Smooth muscle cell (in vitro differentiated cells): ENCODE results near the gene KRTAP21-1. TPM values are rescaled to one million over a fixed set of nuclear protein-coding genes. Genes with fewer than 3 reads are reported as not detected.

Experiments used
- DNase-seq: peaks from one replicate; lab custom pipeline; 2025; ENCODE audit not compliant: unreplicated experiment; lab: John Stamatoyannopoulos, UW
- H2AFZ ChIP-seq: fragments of 200-600 bp; sonication (generic); 2 replicates; pipeline ENCODE4 v1.6.0; 2016; ENCODE audit warnings: antibody characterized with exemption, low read depth, mild to moderate bottlenecking
- H3F3A ChIP-seq: fragments of 200-600 bp; sonication (generic); 2 replicates; pipeline ENCODE4 v1.6.0; 2017; ENCODE audit warnings: antibody characterized with exemption, low read depth
- H3K27ac ChIP-seq: fragments of 200-600 bp; sonication (generic); 2 replicates; pipeline ENCODE4 v1.5.1; 2016; ENCODE audit warnings: low read depth, mild to moderate bottlenecking
- H3K27me3 ChIP-seq: fragments of 200-600 bp; sonication (generic); 2 replicates; pipeline ENCODE4 v1.6.1; 2016; ENCODE audit warnings: low read depth, mild to moderate bottlenecking
- H3K36me3 ChIP-seq: fragments of 200-600 bp; sonication (generic); 2 replicates; pipeline ENCODE4 v1.5.1; 2016; ENCODE audit warnings: low read depth
- H3K4me1 ChIP-seq: fragments of 200-600 bp; sonication (generic); 2 replicates; pipeline ENCODE4 v1.5.1; 2016; ENCODE audit warnings: low read depth
- H3K4me2 ChIP-seq: fragments of 200-600 bp; sonication (generic); 2 replicates; pipeline ENCODE4 v1.6.0; 2016; ENCODE audit warnings: mild to moderate bottlenecking
- H3K4me3 ChIP-seq: fragments of 200-600 bp; sonication (generic); 2 replicates; pipeline ENCODE4 v1.5.1; 2016; ENCODE audit warnings: mild to moderate bottlenecking
- H3K79me2 ChIP-seq: fragments of 200-600 bp; sonication (generic); 2 replicates; pipeline ENCODE4 v1.6.0; 2016; ENCODE audit warnings: low read depth, mild to moderate bottlenecking
- H3K9ac ChIP-seq: fragments of 200-600 bp; sonication (generic); 2 replicates; pipeline ENCODE4 v1.6.0; 2016; ENCODE audit warnings: low read depth
- H3K9me3 ChIP-seq: fragments of 200-600 bp; sonication (generic); replicated peaks from 2 replicates; pipeline ENCODE4 v1.5.1; 2016; ENCODE audit warnings: low read depth
- H4K20me1 ChIP-seq: fragments of 200-600 bp; sonication (generic); 2 replicates; pipeline ENCODE4 v1.6.0; 2016; ENCODE audit warnings: low read depth
- WGBS: methylation state at CpG from one replicate; pipeline ENCODE4 v1.1.7; 2016; ENCODE audit warnings: low lambda C conversion rate; 5-methylcytosine and 5-hydroxymethylcytosine counted together
- polyA plus RNA-seq: library from polyadenylated mRNA; unstranded; fragments of >200 nt; fragmentation: Nextera tagmentation; extraction: Ambion mirVana; gene quantifications from 2 replicates; pipeline ENCODE4 v1.2.1, GENCODE V29; 2016
- total RNA-seq: library from RNA; depleted of rRNA; stranded (reverse); fragments of >200 nt; gene quantifications from 2 replicates; pipeline ENCODE4 v1.2.3, GENCODE V29; 2014
- TF ChIP-seq, protein P1 (sequence below): fragments of 200-600 bp; sonication (generic); IDR thresholded peaks from 2 replicates; pipeline ENCODE4 v1.5.1; 2017; ENCODE audit warnings: borderline replicate concordance, mild to moderate bottlenecking, antibody characterized with exemption; ENCODE audit not compliant: insufficient read depth, poor library complexity, severe bottlenecking

KRTAP21-1 gene
- total and polyA plus RNA-seq, 2 experiments from 2014 or later, result not detected

DNA sequence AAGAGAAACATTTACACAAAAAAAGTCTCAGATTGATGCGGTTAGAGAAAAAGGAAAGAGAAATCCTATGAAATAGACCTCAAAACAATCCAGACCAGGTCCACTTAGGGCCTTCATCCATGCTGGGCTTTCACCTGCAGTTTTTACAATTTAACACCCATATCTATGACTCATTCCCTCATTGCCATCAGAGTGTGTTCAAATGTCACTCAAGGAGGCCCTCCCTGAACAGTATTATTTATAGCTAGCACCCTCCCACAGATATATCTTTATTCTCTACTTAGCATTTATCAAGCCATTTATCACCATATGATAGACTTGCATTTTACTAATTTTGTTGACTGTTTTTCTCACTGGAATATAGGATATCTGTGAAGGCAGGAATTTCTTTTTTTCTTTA lies 35.8 kb downstream of the KRTAP21-1 start:
- no peak overlapping the region for H2AFZ ChIP-seq
- H3K79me2 ChIP-seq, result no peaks in the 10 kb centered on the region
- no peaks in the 10 kb centered on the region for H3F3A ChIP-seq
- no peaks in the 10 kb centered on the region for H3K9me3 ChIP-seq
- H3K27ac ChIP-seq, result peak overlapping the region; percentile 71
- no peaks in the 10 kb centered on the region for H3K27me3 ChIP-seq
- WGBS, result 88% methylated on average over 1 of the region's 1 CpG
- no peaks in the 10 kb centered on the region for H3K36me3 ChIP-seq
- no peak for DNase-seq
- H3K4me1 ChIP-seq, result no peaks in the 10 kb centered on the region
- no peaks in the 10 kb centered on the region for H4K20me1 ChIP-seq
- no peak overlapping the region for H3K4me2 ChIP-seq
- TF ChIP-seq, protein P1, sequence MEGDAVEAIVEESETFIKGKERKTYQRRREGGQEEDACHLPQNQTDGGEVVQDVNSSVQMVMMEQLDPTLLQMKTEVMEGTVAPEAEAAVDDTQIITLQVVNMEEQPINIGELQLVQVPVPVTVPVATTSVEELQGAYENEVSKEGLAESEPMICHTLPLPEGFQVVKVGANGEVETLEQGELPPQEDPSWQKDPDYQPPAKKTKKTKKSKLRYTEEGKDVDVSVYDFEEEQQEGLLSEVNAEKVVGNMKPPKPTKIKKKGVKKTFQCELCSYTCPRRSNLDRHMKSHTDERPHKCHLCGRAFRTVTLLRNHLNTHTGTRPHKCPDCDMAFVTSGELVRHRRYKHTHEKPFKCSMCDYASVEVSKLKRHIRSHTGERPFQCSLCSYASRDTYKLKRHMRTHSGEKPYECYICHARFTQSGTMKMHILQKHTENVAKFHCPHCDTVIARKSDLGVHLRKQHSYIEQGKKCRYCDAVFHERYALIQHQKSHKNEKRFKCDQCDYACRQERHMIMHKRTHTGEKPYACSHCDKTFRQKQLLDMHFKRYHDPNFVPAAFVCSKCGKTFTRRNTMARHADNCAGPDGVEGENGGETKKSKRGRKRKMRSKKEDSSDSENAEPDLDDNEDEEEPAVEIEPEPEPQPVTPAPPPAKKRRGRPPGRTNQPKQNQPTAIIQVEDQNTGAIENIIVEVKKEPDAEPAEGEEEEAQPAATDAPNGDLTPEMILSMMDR, result no peak
- H3K9ac ChIP-seq, result no peak overlapping the region
- no peak overlapping the region for H3K4me3 ChIP-seq

DNA sequence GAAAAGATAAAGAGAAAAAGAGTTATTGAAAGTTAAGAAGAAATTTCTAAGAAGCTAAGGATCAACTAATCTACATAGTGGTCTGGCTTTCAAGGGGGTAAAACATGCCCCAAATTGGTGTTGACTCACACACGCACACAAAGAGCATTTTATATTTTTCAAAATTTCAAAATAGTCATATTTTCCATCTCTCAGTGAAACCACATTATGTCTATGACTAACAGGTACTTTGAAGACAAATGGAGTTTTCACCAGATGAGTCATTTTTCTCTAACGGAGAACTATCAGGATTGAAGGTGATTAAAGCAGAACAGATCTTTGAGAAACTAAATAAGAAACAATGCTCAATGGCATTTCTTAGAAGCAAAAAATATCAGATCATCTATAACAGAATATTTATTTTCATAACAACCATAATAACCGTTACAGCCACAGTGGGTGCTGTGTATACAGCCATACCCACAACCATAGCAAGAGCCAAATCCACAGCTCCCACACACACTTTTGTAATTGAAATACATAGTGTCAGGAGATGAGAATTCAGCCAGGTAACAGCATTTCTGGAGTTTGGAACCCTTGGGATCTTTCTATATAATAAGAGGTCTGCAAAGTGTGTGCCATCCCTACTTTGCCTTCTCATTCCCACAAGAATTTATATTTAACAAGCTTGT lies 36.9 kb downstream of the KRTAP21-1 start, which contains the start of gene KRTAP21-3:
KRTAP21-3 (minus strand) TSS at position 539 of the 671 bp plus-strand sequence; CDS start at position 521, 18 bp downstream.
- H3K4me3 ChIP-seq, result no peak within 1 kb of the TSS
- peak within 1 kb of the TSS; percentile 37 for H3K9ac ChIP-seq
- no peak within 1 kb of the TSS for H3K4me2 ChIP-seq
- no peaks in the 10 kb centered on the region for H3K4me1 ChIP-seq
- no peak within 1 kb of the TSS for H2AFZ ChIP-seq
- H3K79me2 ChIP-seq, result no peaks in the 10 kb centered on the region
- no peaks in the 10 kb centered on the region for H3K36me3 ChIP-seq
- H3F3A ChIP-seq, result no peaks in the 10 kb centered on the region
- DNase-seq, result no peak
- H4K20me1 ChIP-seq, result no peaks in the 10 kb centered on the region
- WGBS, result 50% methylated on average over 3 of the region's 3 CpGs
- H3K9me3 ChIP-seq, result no peaks in the 10 kb centered on the region
- no peaks in the 10 kb centered on the region for H3K27me3 ChIP-seq
- TF ChIP-seq, protein P1, result no peak
- peak within 1 kb of the TSS; percentile 80 for H3K27ac ChIP-seq

DNA sequence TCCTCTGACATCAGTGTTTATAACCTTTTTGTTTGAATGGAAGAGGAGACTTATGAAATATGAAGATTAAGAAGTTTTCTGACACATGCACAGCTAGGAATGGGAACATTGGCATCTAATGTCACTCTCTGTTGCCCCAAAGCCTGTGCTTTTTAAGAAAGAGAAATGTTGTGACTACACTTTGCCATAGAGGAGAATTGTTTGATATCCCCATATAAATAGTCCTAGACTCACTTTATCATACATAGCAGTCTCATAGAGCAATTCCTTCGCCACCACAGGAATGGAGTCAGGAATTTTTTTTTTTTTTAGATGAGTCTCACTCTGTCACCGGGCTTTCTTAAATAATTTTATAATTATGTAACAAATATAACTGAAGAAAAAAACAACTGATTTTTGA lies 38.1 kb downstream of the KRTAP21-1 start:
- Histone ChIP-seq H3F3A (no peaks in the 10 kb centered on the region), H3K27me3 (no peaks in the 10 kb centered on the region), H2AFZ (no peak overlapping the region), H3K4me1 (no peaks in the 10 kb centered on the region), H3K27ac (peak overlapping the region; percentile 80), H3K9ac (no peak overlapping the region), H4K20me1 (no peaks in the 10 kb centered on the region), H3K9me3 (no peaks in the 10 kb centered on the region), H3K36me3 (no peaks in the 10 kb centered on the region), H3K4me3 (no peak overlapping the region), H3K79me2 (no peaks in the 10 kb centered on the region), H3K4me2 (no peak overlapping the region)
- TF ChIP-seq, protein P1, result no peak
- 85% methylated on average over 2 of the region's 2 CpGs for WGBS
- DNase-seq, result no peak

DNA sequence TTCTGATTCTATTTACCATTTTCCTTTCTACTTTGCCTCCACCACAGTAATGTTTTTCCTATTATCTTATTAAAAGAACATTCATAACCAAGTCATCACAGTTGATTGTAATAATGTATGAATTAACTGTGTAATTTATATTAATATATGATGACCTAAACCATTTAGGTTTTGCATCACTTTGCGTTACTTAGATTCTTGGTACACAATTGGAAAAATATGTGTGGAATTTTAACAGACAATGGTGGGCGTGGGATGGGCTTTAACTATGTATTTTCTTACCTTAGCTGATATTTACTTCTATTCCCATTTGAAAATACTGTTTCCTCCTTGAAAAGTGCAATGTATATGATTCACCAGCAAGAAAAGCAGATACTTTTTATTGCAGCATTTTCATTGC lies 40.3 kb downstream of the KRTAP21-1 start:
- no peaks in the 10 kb centered on the region for H3K27me3 ChIP-seq
- no peaks in the 10 kb centered on the region for H4K20me1 ChIP-seq
- DNase-seq, result no peak
- no peaks in the 10 kb centered on the region for H3K36me3 ChIP-seq
- H3K9ac ChIP-seq, result no peak overlapping the region
- H3K4me1 ChIP-seq, result no peaks in the 10 kb centered on the region
- no peaks in the 10 kb centered on the region for H3K79me2 ChIP-seq
- TF ChIP-seq, protein P1, result no peak
- H3F3A ChIP-seq, result no peaks in the 10 kb centered on the region
- H2AFZ ChIP-seq, result no peak overlapping the region
- no peaks in the 10 kb centered on the region for H3K9me3 ChIP-seq
- H3K27ac ChIP-seq, result no peak overlapping the region
- no peak overlapping the region for H3K4me3 ChIP-seq
- WGBS, result 74% methylated on average over 2 of the region's 2 CpGs
- no peak overlapping the region for H3K4me2 ChIP-seq
